ENCODE results near the gene SLC66A2.
"Not testable (repeated sequence)": the region's sequence is repeated elsewhere in the genome, so short reads cannot be mapped to it uniquely, and the experiment has no call there.

SLC66A2 gene

GRCh38 chr18:79879566-79879965 lies 71.9 kb downstream of the SLC66A2 start:
- DNase-seq (ENCODE audit: low spot score) = no peak

- no peak for DNase-seq (ENCODE audit: low spot score)
Measured at GRCh38 chr18:79878741-79879378, 72.6 kb downstream of the SLC66A2 start.

- DNase-seq (ENCODE audit: low spot score) = not testable (repeated sequence)
Measured at GRCh38 chr18:79878246-79878645, 73.2 kb downstream of the SLC66A2 start.

- no peak for DNase-seq (ENCODE audit: low spot score)
Measured at GRCh38 chr18:79877163-79878091, 74.0 kb downstream of the SLC66A2 start.

GRCh38 chr18:79876497-79876896 lies 75.0 kb downstream of the SLC66A2 start:
- no peak for DNase-seq (ENCODE audit: low spot score)

GRCh38 chr18:79875931-79876461 lies 75.5 kb downstream of the SLC66A2 start:
- no peak for DNase-seq (ENCODE audit: low spot score)

- DNase-seq (ENCODE audit: low spot score) = no peak
Measured at GRCh38 chr18:79875531-79875919, 75.9 kb downstream of the SLC66A2 start.

- DNase-seq (ENCODE audit: low spot score) = no peak
Measured at GRCh38 chr18:79874553-79875530, 76.6 kb downstream of the SLC66A2 start.

- DNase-seq (ENCODE audit: low spot score) = no peak
Measured at GRCh38 chr18:79873449-79874110, 77.9 kb downstream of the SLC66A2 start.

GRCh38 chr18:79872527-79873444 lies 78.7 kb downstream of the SLC66A2 start:
- DNase-seq (ENCODE audit: low spot score) = no peak

- no peak for DNase-seq (ENCODE audit: low spot score)
Measured at GRCh38 chr18:79871481-79872091, 79.9 kb downstream of the SLC66A2 start.

- no peak for DNase-seq (ENCODE audit: low spot score)
Measured at GRCh38 chr18:79871026-79871390, 80.4 kb downstream of the SLC66A2 start.

- DNase-seq (ENCODE audit: low spot score) = no peak
Measured at GRCh38 chr18:79870301-79871025, 81.0 kb downstream of the SLC66A2 start.

GRCh38 chr18:79869591-79870300 lies 81.7 kb downstream of the SLC66A2 start:
- no peak for DNase-seq (ENCODE audit: low spot score)

GRCh38 chr18:79868811-79869541 lies 82.5 kb downstream of the SLC66A2 start:
- DNase-seq (ENCODE audit: low spot score) = no peak

- no peak for DNase-seq (ENCODE audit: low spot score)
Measured at GRCh38 chr18:79868168-79868784, 83.2 kb downstream of the SLC66A2 start.

- DNase-seq (ENCODE audit: low spot score) = no peak
Measured at GRCh38 chr18:79867666-79868065, 83.8 kb downstream of the SLC66A2 start.

Measured in LoVo (cell line).